ENCODE measurements around the gene GDPD4. TPM values are rescaled to one million over a fixed set of nuclear protein-coding genes. Genes with fewer than 3 reads are reported as not detected.

GDPD4 gene
- total and polyA plus RNA-seq, 9 of the 15 experiments (the other 6 are each of a cell fraction or from before 2014, with no cell fraction given), result 0.40 TPM; not detected in 8

- TF ChIP-seq ZNF318 (IDR thresholded peaks at IDR 0.05; ENCODE audit: borderline replicate concordance in 1 of 2, low read depth in 1 of 2), result no peak
- no peak for TF ChIP-seq ZNF408 (CRISPR knock-in tag; IDR thresholded peaks at IDR 0.05; ENCODE audit: low read depth)
- TF ChIP-seq CAMTA2 (CRISPR knock-in tag; conservative IDR thresholded peaks at IDR 0.05), result no peak
- no peak for TF ChIP-seq ARID4B (CRISPR knock-in tag; IDR thresholded peaks at IDR 0.05)
- no peak for TF ChIP-seq ZNF699 (CRISPR knock-in tag; IDR thresholded peaks at IDR 0.05; ENCODE audit: insufficient replicate concordance)
Observed at GRCh38 chr11:77175021-77175842, 126.3 kb downstream of the GDPD4 start (continued).
